Osteocyte (in vitro differentiated cells): ENCODE results near the gene PADI4. TPM values are rescaled to one million over a fixed set of nuclear protein-coding genes. Genes with fewer than 3 reads are reported as not detected.

Experiments used
- DNase-seq: peaks from one replicate; pipeline ENCODE4 v3.0.0; 2021; ENCODE audit warnings: mixed read lengths; ENCODE audit not compliant: unreplicated experiment; ENCODE audit errors: extremely low spot score
- H3K27ac Mint-ChIP-seq: one replicate; pipeline ENCODE4 v1.8.0; 2021; ENCODE audit warnings: mild to moderate bottlenecking, mixed read lengths; ENCODE audit not compliant: unreplicated experiment
- H3K27me3 Mint-ChIP-seq: one replicate; pipeline ENCODE4 v1.8.0; 2021; ENCODE audit warnings: mixed read lengths; ENCODE audit not compliant: unreplicated experiment
- H3K36me3 Mint-ChIP-seq: one replicate; pipeline ENCODE4 v1.8.0; 2021; ENCODE audit warnings: mixed read lengths; ENCODE audit not compliant: unreplicated experiment
- H3K4me1 Mint-ChIP-seq: one replicate; pipeline ENCODE4 v1.8.0; 2021; ENCODE audit warnings: mixed read lengths; ENCODE audit not compliant: unreplicated experiment
- H3K4me3 Mint-ChIP-seq: one replicate; pipeline ENCODE4 v1.8.0; 2021; ENCODE audit warnings: mild to moderate bottlenecking, moderate library complexity, mixed read lengths; ENCODE audit not compliant: unreplicated experiment
- H3K9me3 Mint-ChIP-seq: one replicate; pipeline ENCODE4 v1.8.0; 2021; ENCODE audit warnings: mixed read lengths; ENCODE audit not compliant: unreplicated experiment
- CTCF ChIP-seq: fragments of 200-600 bp; sonication (generic); IDR thresholded peaks from 2 replicates; pipeline ENCODE4 v1.5.0; 2021; ENCODE audit warnings: antibody characterized with exemption, mild to moderate bottlenecking, moderate library complexity
- total RNA-seq: library from RNA; stranded (reverse); gene quantifications from 2 replicates; pipeline ENCODE4 v1.2.1, GENCODE V29; 2021

The PADI4 gene
- total RNA-seq, 1 donor from 2014 or later: not detected

DNA sequence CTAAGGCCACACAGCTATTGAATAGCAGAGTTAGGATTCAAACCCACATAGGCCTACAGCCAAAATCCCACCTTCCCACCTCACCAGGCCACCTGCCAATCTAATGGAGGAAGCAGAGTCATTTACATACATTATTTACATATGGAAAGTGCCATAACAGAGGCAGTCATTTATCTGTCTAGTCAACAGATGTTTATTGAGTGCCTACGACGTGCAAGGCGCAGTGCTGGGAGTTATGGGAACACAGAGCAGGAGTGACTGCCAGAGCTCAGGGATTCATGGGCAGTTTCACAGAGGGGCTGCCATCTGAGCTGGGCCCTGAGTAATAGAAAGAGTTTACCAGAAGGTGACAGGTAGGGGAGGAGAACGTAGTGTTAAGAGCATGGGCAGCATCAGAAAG is 53.7 kb downstream of the PADI4 start:
- TF ChIP-seq CTCF: no peak
- H3K4me3 Mint-ChIP-seq: no peak overlapping the region
- H3K36me3 Mint-ChIP-seq: no peaks in the 10 kb centered on the region
- H3K27me3 Mint-ChIP-seq: peaks cover 8% of the 10 kb centered on the region
- H3K9me3 Mint-ChIP-seq: no peaks in the 10 kb centered on the region
- DNase-seq: no peak
- no peaks in the 10 kb centered on the region for H3K4me1 Mint-ChIP-seq
- H3K27ac Mint-ChIP-seq: no peak overlapping the region

GRCh38 chr1:17363351-17363750 is 55.4 kb downstream of the PADI4 start:
- H3K9me3 Mint-ChIP-seq: no peaks in the 10 kb centered on the region
- no peak for DNase-seq
- no peak overlapping the region for H3K27ac Mint-ChIP-seq
- peaks cover 8% of the 10 kb centered on the region for H3K27me3 Mint-ChIP-seq
- H3K36me3 Mint-ChIP-seq: no peaks in the 10 kb centered on the region
- TF ChIP-seq CTCF: no peak
- no peak overlapping the region for H3K4me3 Mint-ChIP-seq
- no peaks in the 10 kb centered on the region for H3K4me1 Mint-ChIP-seq

- TF ChIP-seq CTCF: no peak
- no peak for DNase-seq
- peaks cover 8% of the 10 kb centered on the region for H3K27me3 Mint-ChIP-seq
- H3K36me3 Mint-ChIP-seq: no peaks in the 10 kb centered on the region
- no peaks in the 10 kb centered on the region for H3K4me1 Mint-ChIP-seq
- H3K4me3 Mint-ChIP-seq: no peak overlapping the region
- H3K27ac Mint-ChIP-seq: no peak overlapping the region
- H3K9me3 Mint-ChIP-seq: no peaks in the 10 kb centered on the region
Measured at GRCh38 chr1:17363771-17364170, 55.8 kb downstream of the PADI4 start.

- no peaks in the 10 kb centered on the region for H3K36me3 Mint-ChIP-seq
- peaks cover 8% of the 10 kb centered on the region for H3K27me3 Mint-ChIP-seq
Measured at GRCh38 chr1:17365293-17365692, 57.3 kb downstream of the PADI4 start.

DNA sequence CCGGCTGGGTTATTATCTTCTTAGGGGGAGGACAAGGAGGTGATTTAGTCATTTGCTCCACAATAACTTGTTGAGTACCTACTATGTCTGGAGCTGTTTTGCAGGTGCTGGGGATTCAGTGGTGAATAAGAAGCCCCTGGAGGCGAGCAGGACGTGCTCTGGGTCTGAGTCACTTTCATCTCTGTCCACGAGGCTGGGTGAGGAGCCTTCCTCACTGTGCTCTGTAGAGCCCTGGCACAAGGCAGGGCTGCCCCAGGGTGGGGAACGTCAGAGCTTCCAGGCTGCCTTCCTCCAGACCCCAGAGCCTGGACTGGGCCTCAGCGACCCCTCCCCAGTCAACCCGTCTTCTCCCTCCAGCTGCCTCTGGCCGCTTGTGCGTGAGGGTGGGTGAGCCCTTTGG is 61.5 kb downstream of the PADI4 start:
- Mint-ChIP-seq H3K4me3 (no peak overlapping the region), H3K36me3 (no peaks in the 10 kb centered on the region), H3K27me3 (peaks cover 3% of the 10 kb centered on the region), H3K9me3 (no peaks in the 10 kb centered on the region), H3K27ac (no peak overlapping the region), H3K4me1 (peaks cover 8% of the 10 kb centered on the region)
- TF ChIP-seq CTCF: no peak
- DNase-seq: no peak

More at GRCh38 chr1:17365293-17365692, 57.3 kb downstream of the PADI4 start:
- Mint-ChIP-seq H3K9me3 (no peaks in the 10 kb centered on the region), H3K27ac (no peak overlapping the region), H3K4me1 (peaks cover 8% of the 10 kb centered on the region), H3K4me3 (no peak overlapping the region)
- no peak for DNase-seq
- TF ChIP-seq CTCF: no peak
